ENCODE results near the gene PRDM10. TPM values are rescaled to one million over a fixed set of nuclear protein-coding genes. Genes with fewer than 3 reads are reported as not detected.
A peak's percentile ranks its signal among the peaks of the same experiment; 100 is the strongest.

Gene PRDM10
- total and polyA plus RNA-seq, 10 of the 15 experiments (the other 5 are each of a cell fraction or from before 2014, with no cell fraction given): 0.93 to 6.2 (median 4.1) TPM

DNA sequence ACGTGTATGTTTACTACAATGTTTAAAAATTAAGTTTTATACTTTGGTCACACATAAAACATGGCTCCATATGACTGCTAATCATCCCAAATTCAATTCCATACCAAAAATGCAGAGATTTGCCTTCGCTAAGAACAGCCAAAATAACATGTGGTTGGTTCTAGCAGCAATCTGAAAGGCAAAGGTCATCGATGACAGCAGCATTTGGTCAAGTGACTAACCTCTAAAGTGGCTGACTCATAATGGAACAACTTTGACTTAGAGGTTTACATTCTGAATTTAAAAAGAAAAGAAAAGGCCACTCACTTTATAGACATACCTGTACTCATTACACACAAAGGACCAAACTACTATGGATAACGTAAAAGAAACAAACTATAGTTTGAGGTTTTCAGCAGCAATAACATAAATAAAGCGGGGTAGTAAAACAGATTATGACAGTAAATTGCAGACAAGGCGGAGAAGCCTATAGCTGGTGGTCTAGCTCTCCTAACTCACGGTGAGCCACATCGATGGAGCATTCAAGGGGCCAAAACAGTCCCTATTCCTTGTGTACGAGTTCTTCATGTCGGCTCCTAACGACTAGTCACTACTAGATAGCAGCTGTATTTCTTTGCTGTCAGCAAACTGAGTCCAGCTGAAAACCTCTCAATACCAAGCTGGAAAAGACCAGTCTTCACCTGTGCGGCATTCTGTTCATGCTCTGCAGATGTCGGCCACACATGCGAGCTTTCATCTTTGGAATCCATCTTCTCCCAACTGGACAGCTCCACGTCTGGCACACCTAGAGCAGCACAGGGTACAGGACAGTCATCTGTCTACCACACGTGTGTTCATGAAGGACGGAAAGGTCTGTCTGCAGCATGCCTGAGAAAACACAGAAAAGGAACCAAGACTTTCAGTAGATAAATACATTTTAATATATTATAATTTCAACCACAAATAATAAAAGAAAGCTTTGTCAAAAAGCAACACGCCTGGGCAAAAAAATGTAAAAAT, 42.1 kb downstream of the PRDM10 start:
- Histone ChIP-seq H3K27ac (ENCODE audit: control insufficient read depth, insufficient read depth) (no peak overlapping the region), H4K20me1 (ENCODE audit: control insufficient read depth, insufficient read depth) (no peaks in the 10 kb centered on the region; the same call in 1 of the 2 replicates), H3K79me2 (ENCODE audit: control insufficient read depth, insufficient read depth, low read length) (no peaks in the 10 kb centered on the region), H2AFZ (ENCODE audit: control insufficient read depth, low read depth, low read length) (no peak overlapping the region), H3K4me1 (ENCODE audit: control insufficient read depth, insufficient read depth, low read length) (peaks cover 8% of the 10 kb centered on the region; the same call in 1 of the 2 replicates), H3K4me3 (no peak overlapping the region), H3K9ac (ENCODE audit: control insufficient read depth, insufficient read depth, low read length) (no peak overlapping the region), H3K4me2 (ENCODE audit: control insufficient read depth, insufficient read depth) (no peak overlapping the region), H3K27me3 (replicated peaks in 1 of 2; ENCODE audit: control insufficient read depth in 2 of 2, insufficient read depth in 2 of 2, low read length in 1 of 2) (no peaks in the 10 kb centered on the region), H3K9me3 (replicated peaks; ENCODE audit: control insufficient read depth, insufficient read depth, low read length) (no peaks in the 10 kb centered on the region), H3K36me3 (ENCODE audit: control insufficient read depth in 2 of 2, insufficient read depth in 2 of 2, low read length in 1 of 2) (peaks cover 0 to 4% of the 10 kb centered on the region in 2 experiments; a peak in 2 of 4 replicates)
- peak; percentile 34 for DNase-seq (ENCODE audit: low read depth, low spot score)
- RAD21 ChIA-PET (ENCODE audit: unreplicated experiment): interaction anchor here (0.8 to 1.2 kb wide), 2 partner anchors 13 to 172 kb away, joined by 3 to 4 read pairs; no protein-coding TSS in a partner anchor
- CTCF ChIA-PET: interaction anchor here (0.6 to 1.5 kb wide), 3 partner anchors 44 to 1057 kb away, joined by 3 read pairs; no protein-coding TSS in a partner anchor
- SMC1A ChIA-PET (ENCODE audit: uncharacterized antibody, unreplicated experiment): interaction anchor here (1.0 to 1.5 kb wide), 5 partner anchors 13 to 171 kb away, joined by 3 to 9 read pairs (median 4); no protein-coding TSS in a partner anchor
- in situ Hi-C loops (cut with MboI) (no loop called here), intact Hi-C loops (cut with micrococcal nuclease; ENCODE audit: unreplicated experiment) (no loop called here)
- peak; percentile 98 for ATAC-seq
- FAIRE-seq: peak; percentile 94
- POLR2A ChIA-PET: no interaction called here
- BruUV-seq (replicated peaks): no TSS peak
- 58% methylated on average over 18 of the region's 18 CpGs for WGBS (ENCODE audit: insufficient coverage, insufficient replicate concordance, low lambda C conversion rate, missing lambda C conversion rate)
- TF ChIP-seq MTA2 (IDR thresholded peaks at IDR 0.05; ENCODE audit: low read depth) (0 out of 2 replicates have a peak, but pooled peaks have one; percentile 16), NR2C2 (IDR thresholded peaks at IDR 0.05; ENCODE audit: borderline replicate concordance, control insufficient read depth, insufficient read length, low read depth) (no peak), HDGF (IDR thresholded peaks at IDR 0.05) (no peak), ASH2L (IDR thresholded peaks at IDR 0.05; ENCODE audit: borderline replicate concordance, low read depth) (no peak), ZNF207 (IDR thresholded peaks at IDR 0.05; ENCODE audit: borderline replicate concordance) (no peak), BACH1 (IDR thresholded peaks at IDR 0.05; ENCODE audit: borderline replicate concordance) (no peak), POLR2A (IDR thresholded peaks at IDR 0.05; ENCODE audit: low read depth, low read length) (no peak), ZNF24 (IDR thresholded peaks at IDR 0.05) (no peak), POLR2AphosphoS2 (IDR thresholded peaks at IDR 0.05; ENCODE audit: low read depth, low read length) (no peak), TAF1 (IDR thresholded peaks at IDR 0.05; ENCODE audit: borderline replicate concordance, low read depth, low read length) (no peak), POU2F2 (IDR thresholded peaks at IDR 0.05; ENCODE audit: borderline replicate concordance, low read depth, low read length) (no peak), CHD1 (IDR thresholded peaks at IDR 0.05; ENCODE audit: low read depth, low read length) (no peak), POLR2AphosphoS5 (IDR thresholded peaks at IDR 0.05; ENCODE audit: low read length) (no peak)
- TF ChIP-seq, protein P1, sequence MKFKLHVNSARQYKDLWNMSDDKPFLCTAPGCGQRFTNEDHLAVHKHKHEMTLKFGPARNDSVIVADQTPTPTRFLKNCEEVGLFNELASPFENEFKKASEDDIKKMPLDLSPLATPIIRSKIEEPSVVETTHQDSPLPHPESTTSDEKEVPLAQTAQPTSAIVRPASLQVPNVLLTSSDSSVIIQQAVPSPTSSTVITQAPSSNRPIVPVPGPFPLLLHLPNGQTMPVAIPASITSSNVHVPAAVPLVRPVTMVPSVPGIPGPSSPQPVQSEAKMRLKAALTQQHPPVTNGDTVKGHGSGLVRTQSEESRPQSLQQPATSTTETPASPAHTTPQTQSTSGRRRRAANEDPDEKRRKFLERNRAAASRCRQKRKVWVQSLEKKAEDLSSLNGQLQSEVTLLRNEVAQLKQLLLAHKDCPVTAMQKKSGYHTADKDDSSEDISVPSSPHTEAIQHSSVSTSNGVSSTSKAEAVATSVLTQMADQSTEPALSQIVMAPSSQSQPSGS (IDR thresholded peaks at IDR 0.05; ENCODE audit: low read length): peak; percentile 76
- TF ChIP-seq, protein P2, sequence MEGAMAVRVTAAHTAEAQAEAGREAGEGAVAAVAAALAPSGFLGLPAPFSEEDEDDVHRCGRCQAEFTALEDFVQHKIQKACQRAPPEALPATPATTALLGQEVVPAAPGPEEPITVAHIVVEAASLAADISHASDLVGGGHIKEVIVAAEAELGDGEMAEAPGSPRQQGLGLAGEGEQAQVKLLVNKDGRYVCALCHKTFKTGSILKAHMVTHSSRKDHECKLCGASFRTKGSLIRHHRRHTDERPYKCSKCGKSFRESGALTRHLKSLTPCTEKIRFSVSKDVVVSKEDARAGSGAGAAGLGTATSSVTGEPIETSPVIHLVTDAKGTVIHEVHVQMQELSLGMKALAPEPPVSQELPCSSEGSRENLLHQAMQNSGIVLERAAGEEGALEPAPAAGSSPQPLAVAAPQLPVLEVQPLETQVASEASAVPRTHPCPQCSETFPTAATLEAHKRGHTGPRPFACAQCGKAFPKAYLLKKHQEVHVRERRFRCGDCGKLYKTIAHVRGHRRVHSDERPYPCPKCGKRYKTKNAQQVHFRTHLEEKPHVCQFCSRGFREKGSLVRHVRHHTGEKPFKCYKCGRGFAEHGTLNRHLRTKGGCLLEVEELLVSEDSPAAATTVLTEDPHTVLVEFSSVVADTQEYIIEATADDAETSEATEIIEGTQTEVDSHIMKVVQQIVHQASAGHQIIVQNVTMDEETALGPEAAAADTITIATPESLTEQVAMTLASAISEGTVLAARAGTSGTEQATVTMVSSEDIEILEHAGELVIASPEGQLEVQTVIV (IDR thresholded peaks at IDR 0.05; ENCODE audit: borderline replicate concordance, partially characterized antibody): no peak
- TF ChIP-seq, protein P3, sequence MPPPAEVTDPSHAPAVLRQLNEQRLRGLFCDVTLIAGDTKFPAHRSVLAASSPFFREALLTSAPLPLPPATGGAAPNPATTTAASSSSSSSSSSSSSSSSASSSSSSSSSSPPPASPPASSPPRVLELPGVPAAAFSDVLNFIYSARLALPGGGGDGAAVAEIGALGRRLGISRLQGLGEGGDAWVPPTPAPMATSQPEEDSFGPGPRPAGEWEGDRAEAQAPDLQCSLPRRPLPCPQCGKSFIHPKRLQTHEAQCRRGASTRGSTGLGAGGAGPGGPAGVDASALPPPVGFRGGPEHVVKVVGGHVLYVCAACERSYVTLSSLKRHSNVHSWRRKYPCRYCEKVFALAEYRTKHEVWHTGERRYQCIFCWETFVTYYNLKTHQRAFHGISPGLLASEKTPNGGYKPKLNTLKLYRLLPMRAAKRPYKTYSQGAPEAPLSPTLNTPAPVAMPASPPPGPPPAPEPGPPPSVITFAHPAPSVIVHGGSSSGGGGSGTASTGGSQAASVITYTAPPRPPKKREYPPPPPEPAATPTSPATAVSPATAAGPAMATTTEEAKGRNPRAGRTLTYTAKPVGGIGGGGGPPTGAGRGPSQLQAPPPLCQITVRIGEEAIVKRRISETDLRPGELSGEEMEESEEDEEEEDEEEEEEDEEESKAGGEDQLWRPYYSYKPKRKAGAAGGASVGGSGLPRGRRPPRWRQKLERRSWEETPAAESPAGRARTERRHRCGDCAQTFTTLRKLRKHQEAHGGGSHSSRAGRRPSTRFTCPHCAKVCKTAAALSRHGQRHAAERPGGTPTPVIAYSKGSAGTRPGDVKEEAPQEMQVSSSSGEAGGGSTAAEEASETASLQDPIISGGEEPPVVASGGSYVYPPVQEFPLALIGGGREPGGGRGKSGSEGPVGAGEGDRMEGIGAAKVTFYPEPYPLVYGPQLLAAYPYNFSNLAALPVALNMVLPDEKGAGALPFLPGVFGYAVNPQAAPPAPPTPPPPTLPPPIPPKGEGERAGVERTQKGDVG (CRISPR knock-in tag; IDR thresholded peaks at IDR 0.05): no peak

Measured in GM12878 (cell line).